ENCODE data around the gene MTMR3.

DNA sequence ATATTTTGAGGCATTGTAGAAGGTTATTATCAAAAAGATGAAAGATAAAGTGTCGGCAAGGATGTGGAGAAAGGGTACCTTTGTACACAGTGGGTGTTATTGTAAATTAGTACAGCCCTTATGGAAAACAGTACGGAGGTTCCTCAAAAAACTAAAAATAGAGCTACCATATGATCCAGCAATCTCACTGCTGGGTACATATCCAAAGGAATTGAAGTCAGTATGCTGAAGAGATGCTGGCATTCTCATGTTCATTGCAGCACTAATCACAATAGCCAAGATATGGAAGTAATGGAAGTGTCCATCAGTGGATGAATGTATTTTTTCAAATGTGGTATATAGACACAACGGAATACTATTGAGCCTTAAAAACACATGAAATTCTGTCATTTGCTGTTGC is 15.1 kb upstream of the MTMR3 start:
- TF ChIP-seq, protein P1, sequence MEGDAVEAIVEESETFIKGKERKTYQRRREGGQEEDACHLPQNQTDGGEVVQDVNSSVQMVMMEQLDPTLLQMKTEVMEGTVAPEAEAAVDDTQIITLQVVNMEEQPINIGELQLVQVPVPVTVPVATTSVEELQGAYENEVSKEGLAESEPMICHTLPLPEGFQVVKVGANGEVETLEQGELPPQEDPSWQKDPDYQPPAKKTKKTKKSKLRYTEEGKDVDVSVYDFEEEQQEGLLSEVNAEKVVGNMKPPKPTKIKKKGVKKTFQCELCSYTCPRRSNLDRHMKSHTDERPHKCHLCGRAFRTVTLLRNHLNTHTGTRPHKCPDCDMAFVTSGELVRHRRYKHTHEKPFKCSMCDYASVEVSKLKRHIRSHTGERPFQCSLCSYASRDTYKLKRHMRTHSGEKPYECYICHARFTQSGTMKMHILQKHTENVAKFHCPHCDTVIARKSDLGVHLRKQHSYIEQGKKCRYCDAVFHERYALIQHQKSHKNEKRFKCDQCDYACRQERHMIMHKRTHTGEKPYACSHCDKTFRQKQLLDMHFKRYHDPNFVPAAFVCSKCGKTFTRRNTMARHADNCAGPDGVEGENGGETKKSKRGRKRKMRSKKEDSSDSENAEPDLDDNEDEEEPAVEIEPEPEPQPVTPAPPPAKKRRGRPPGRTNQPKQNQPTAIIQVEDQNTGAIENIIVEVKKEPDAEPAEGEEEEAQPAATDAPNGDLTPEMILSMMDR (IDR thresholded peaks at IDR 0.05; ENCODE audit: low read length) = no peak
- TF ChIP-seq EZH2phosphoT487 (IDR thresholded peaks at IDR 0.05; ENCODE audit: low read length) = no peak

All from MM.1S (cell line).